Measurements from ENCODE around the gene TMOD1. TPM values are rescaled to one million over a fixed set of nuclear protein-coding genes. Genes with fewer than 3 reads are reported as not detected.
A peak's percentile ranks its signal among the peaks of the same experiment; 100 is the strongest.

The TMOD1 gene
- total RNA-seq, 3 donors from 2014 or later (not counting 1 experiment from before 2014, with no cell fraction given), result 1.9 to 3.2 (median 2.0) TPM

- DNase-seq (no peak), ATAC-seq (no peak)
- TF ChIP-seq, protein P1, sequence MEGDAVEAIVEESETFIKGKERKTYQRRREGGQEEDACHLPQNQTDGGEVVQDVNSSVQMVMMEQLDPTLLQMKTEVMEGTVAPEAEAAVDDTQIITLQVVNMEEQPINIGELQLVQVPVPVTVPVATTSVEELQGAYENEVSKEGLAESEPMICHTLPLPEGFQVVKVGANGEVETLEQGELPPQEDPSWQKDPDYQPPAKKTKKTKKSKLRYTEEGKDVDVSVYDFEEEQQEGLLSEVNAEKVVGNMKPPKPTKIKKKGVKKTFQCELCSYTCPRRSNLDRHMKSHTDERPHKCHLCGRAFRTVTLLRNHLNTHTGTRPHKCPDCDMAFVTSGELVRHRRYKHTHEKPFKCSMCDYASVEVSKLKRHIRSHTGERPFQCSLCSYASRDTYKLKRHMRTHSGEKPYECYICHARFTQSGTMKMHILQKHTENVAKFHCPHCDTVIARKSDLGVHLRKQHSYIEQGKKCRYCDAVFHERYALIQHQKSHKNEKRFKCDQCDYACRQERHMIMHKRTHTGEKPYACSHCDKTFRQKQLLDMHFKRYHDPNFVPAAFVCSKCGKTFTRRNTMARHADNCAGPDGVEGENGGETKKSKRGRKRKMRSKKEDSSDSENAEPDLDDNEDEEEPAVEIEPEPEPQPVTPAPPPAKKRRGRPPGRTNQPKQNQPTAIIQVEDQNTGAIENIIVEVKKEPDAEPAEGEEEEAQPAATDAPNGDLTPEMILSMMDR (IDR thresholded peaks at IDR 0.05), result no peak
- intact Hi-C loops (cut with micrococcal nuclease), result no loop called here
- Mint-ChIP-seq H3K27ac (no peak overlapping the region), H3K4me3 (no peak overlapping the region), H3K4me1 (peaks cover 12 to 32% of the 10 kb centered on the region in 2 donors), H3K27me3 (ENCODE audit: low read depth in 2 of 2) (no peaks in the 10 kb centered on the region), H3K9me3 (no peaks in the 10 kb centered on the region), H3K36me3 (peaks cover 7% of the 10 kb centered on the region)
- WGBS (ENCODE audit: insufficient coverage), result 100% methylated on average over 3 of the region's 3 CpGs
- Histone ChIP-seq H3K27ac (ENCODE audit: low read length) (no peak overlapping the region), H3K36me3 (ENCODE audit: control insufficient read depth, insufficient read depth, low read length) (peaks cover 14% of the 10 kb centered on the region), H3K4me3 (ENCODE audit: low read length) (no peak overlapping the region), H3K27me3 (ENCODE audit: control insufficient read depth, insufficient read depth, low read length) (no peaks in the 10 kb centered on the region), H3K9me3 (ENCODE audit: control insufficient read depth, insufficient read depth, low read length) (no peaks in the 10 kb centered on the region), H3K4me1 (ENCODE audit: control insufficient read depth, insufficient read depth, low read length) (peaks cover 13% of the 10 kb centered on the region)
Measured at GRCh38 chr9:97628668-97629067, 127.2 kb downstream of the TMOD1 start.

- ATAC-seq (no peak), DNase-seq (no peak)
- Histone ChIP-seq H3K36me3 (ENCODE audit: control insufficient read depth, insufficient read depth, low read length) (peaks cover 12% of the 10 kb centered on the region), H3K27me3 (ENCODE audit: control insufficient read depth, insufficient read depth, low read length) (no peaks in the 10 kb centered on the region), H3K27ac (ENCODE audit: low read length) (no peak overlapping the region), H3K4me1 (ENCODE audit: control insufficient read depth, insufficient read depth, low read length) (peaks cover 16% of the 10 kb centered on the region), H3K4me3 (ENCODE audit: low read length) (no peak overlapping the region), H3K9me3 (ENCODE audit: control insufficient read depth, insufficient read depth, low read length) (no peaks in the 10 kb centered on the region)
- intact Hi-C loops (cut with micrococcal nuclease), result no loop called here
- no peak overlapping the region for H3K27ac Mint-ChIP-seq
- H3K4me3 Mint-ChIP-seq, result no peak overlapping the region
- peaks cover 7% of the 10 kb centered on the region for H3K36me3 Mint-ChIP-seq
- no peaks in the 10 kb centered on the region for H3K27me3 Mint-ChIP-seq (ENCODE audit: low read depth in 2 of 2)
- H3K4me1 Mint-ChIP-seq, result peaks cover 17 to 36% of the 10 kb centered on the region in 2 donors
- TF ChIP-seq, protein P1 (IDR thresholded peaks at IDR 0.05), result no peak
- no peaks in the 10 kb centered on the region for H3K9me3 Mint-ChIP-seq
Measured at GRCh38 chr9:97629156-97629555, 127.7 kb downstream of the TMOD1 start.

GRCh38 chr9:97630591-97630990, 129.1 kb downstream of the TMOD1 start:
- H3K4me3 Mint-ChIP-seq, result no peak overlapping the region
- TF ChIP-seq, protein P1 (IDR thresholded peaks at IDR 0.05), result no peak
- DNase-seq (no peak), ATAC-seq (no peak)
- intact Hi-C loops (cut with micrococcal nuclease), result no loop called here
- peak overlapping the region in 1 of 2 donors; percentile 96 for H3K27ac Mint-ChIP-seq
- Histone ChIP-seq H3K27ac (ENCODE audit: low read length) (no peak overlapping the region), H3K4me3 (ENCODE audit: low read length) (no peak overlapping the region), H3K4me1 (ENCODE audit: control insufficient read depth, insufficient read depth, low read length) (peaks cover 27% of the 10 kb centered on the region), H3K9me3 (ENCODE audit: control insufficient read depth, insufficient read depth, low read length) (no peaks in the 10 kb centered on the region), H3K36me3 (ENCODE audit: control insufficient read depth, insufficient read depth, low read length) (no peaks in the 10 kb centered on the region), H3K27me3 (ENCODE audit: control insufficient read depth, insufficient read depth, low read length) (no peaks in the 10 kb centered on the region)
- H3K4me1 Mint-ChIP-seq, result peaks cover 28 to 49% of the 10 kb centered on the region in 2 donors
- no peaks in the 10 kb centered on the region for H3K27me3 Mint-ChIP-seq (ENCODE audit: low read depth in 2 of 2)
- H3K9me3 Mint-ChIP-seq, result no peaks in the 10 kb centered on the region
- H3K36me3 Mint-ChIP-seq, result no peaks in the 10 kb centered on the region

DNA sequence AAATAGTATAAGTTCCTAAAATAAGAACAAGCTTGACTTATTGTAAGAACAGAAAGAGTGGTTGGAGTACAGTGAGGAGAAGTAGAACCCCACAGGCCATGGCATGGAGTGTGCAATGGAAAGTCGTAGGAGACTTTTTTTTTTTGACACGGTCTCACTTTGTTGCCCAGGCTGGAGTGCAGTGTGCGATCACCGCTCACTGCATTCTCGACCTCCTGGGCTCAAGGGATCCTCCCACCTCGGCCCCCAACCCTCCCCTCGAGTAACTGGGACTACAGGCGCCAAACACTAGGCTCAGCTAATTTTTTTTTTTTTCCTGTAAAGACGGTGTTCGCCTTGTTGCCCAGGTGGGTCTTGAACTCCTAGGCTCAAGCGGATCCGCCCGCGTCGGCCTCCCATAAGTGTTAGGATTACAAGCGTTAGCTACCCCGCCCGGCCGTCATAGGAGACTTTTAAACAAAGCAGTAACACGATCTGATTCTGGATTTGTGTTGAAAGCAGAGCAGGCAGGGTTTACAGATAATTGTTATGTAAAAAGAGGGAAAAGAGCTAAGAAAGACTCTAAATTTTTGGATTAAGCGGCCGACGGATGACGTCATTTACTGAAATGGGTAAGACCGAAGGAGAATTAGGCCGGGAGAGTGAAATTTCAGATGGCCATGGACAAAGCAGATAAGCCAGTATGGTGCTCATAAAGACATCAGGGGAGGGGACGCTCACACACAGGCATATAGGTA, 130.9 kb downstream of the TMOD1 start:
- H3K27me3 ChIP-seq (ENCODE audit: control insufficient read depth, insufficient read depth, low read length), result no peaks in the 10 kb centered on the region
- DNase-seq (no peak), ATAC-seq (peak in 1 of 3 donors; percentile 2)
- no peaks in the 10 kb centered on the region for H3K36me3 ChIP-seq (ENCODE audit: control insufficient read depth, insufficient read depth, low read length)
- Mint-ChIP-seq H3K27me3 (ENCODE audit: low read depth in 2 of 2) (no peaks in the 10 kb centered on the region), H3K27ac (peak overlapping the region; percentile 96 to 100), H3K4me1 (peaks cover 41 to 60% of the 10 kb centered on the region in 2 donors), H3K4me3 (peak overlapping the region; percentile 94), H3K9me3 (no peaks in the 10 kb centered on the region), H3K36me3 (no peaks in the 10 kb centered on the region)
- WGBS (ENCODE audit: insufficient coverage), result 2% methylated on average over 27 of the region's 27 CpGs
- intact Hi-C loops (cut with micrococcal nuclease), result loop anchor here (2.0 kb wide), 1 partner anchor 290 kb away; the partner anchor contains the start of gene TRMO
- peak overlapping the region; percentile 91 for H3K4me3 ChIP-seq (ENCODE audit: low read length)
- peak overlapping the region; percentile 93 for H3K27ac ChIP-seq (ENCODE audit: low read length)
- peaks cover 30% of the 10 kb centered on the region for H3K4me1 ChIP-seq (ENCODE audit: control insufficient read depth, insufficient read depth, low read length)
- H3K9me3 ChIP-seq (ENCODE audit: control insufficient read depth, insufficient read depth, low read length), result no peaks in the 10 kb centered on the region
- TF ChIP-seq, protein P1 (IDR thresholded peaks at IDR 0.05), result no peak

All from natural killer cell (primary cell).